ENCODE data around the gene CAND2. TPM values are rescaled to one million over a fixed set of nuclear protein-coding genes. Genes with fewer than 3 reads are reported as not detected.

CAND2 gene
- total and polyA plus RNA-seq, 10 of the 15 experiments (the other 5 are each of a cell fraction or from before 2014, with no cell fraction given) = 0.03 to 1.9 (median 0.52) TPM

- ChIA-PET SMC1A (ENCODE audit: uncharacterized antibody, unreplicated experiment) (interaction anchor here (1.0 kb wide), 1 partner anchor 58 kb away, joined by 3 read pairs; no protein-coding TSS in a partner anchor), RAD21 (ENCODE audit: unreplicated experiment) (no interaction called here), POLR2A (interaction anchor here (0.6 to 0.7 kb wide), 2 partner anchors 9 to 24 kb away, joined by 3 read pairs; no protein-coding TSS in a partner anchor), CTCF (interaction anchor here (0.6 to 2.0 kb wide), 4 partner anchors 8 to 1192 kb away, joined by 3 to 10 read pairs (median 3); partner anchors contain the start of gene RPL32)
- Histone ChIP-seq H3K4me3 (no peak overlapping the region), H3K27me3 (replicated peaks in 1 of 2; ENCODE audit: control insufficient read depth in 2 of 2, insufficient read depth in 2 of 2, low read length in 1 of 2) (no peaks in the 10 kb centered on the region), H4K20me1 (ENCODE audit: control insufficient read depth, insufficient read depth) (peaks cover 8% of the 10 kb centered on the region), H3K27ac (ENCODE audit: control insufficient read depth, insufficient read depth) (no peak overlapping the region), H3K79me2 (ENCODE audit: control insufficient read depth, insufficient read depth, low read length) (peaks cover 22% of the 10 kb centered on the region), H3K9ac (ENCODE audit: control insufficient read depth, insufficient read depth, low read length) (no peak overlapping the region), H3K4me2 (ENCODE audit: control insufficient read depth, insufficient read depth) (no peak overlapping the region), H3K9me3 (replicated peaks; ENCODE audit: control insufficient read depth, insufficient read depth, low read length) (no peaks in the 10 kb centered on the region), H3K36me3 (ENCODE audit: control insufficient read depth in 2 of 2, insufficient read depth in 2 of 2, low read length in 1 of 2) (peaks cover 46 to 57% of the 10 kb centered on the region in 2 experiments), H3K4me1 (ENCODE audit: control insufficient read depth, insufficient read depth, low read length) (no peaks in the 10 kb centered on the region), H2AFZ (ENCODE audit: control insufficient read depth, low read depth, low read length) (no peak overlapping the region)
- intact Hi-C loops (cut with micrococcal nuclease; ENCODE audit: unreplicated experiment) (no loop called here), in situ Hi-C loops (cut with MboI) (no loop called here)
- DNase-seq (ENCODE audit: low read depth, low spot score) = no peak
- BruUV-seq (replicated peaks) = no TSS peak
- TF ChIP-seq POLR2A (IDR thresholded peaks at IDR 0.05; ENCODE audit: low read depth, low read length) (peak; percentile 68), MEF2B (IDR thresholded peaks at IDR 0.05; ENCODE audit: partially characterized antibody, poor library complexity, severe bottlenecking) (no peak), YY1 (IDR thresholded peaks at IDR 0.05; ENCODE audit: low read depth, low read length) (0 out of 2 replicates have a peak, but pooled peaks have one; percentile 8), POLR2AphosphoS5 (IDR thresholded peaks at IDR 0.05; ENCODE audit: low read length) (peak; percentile 58; the same call in 1 of the 2 replicates)
- 65% methylated on average over 13 of the region's 13 CpGs for WGBS (ENCODE audit: insufficient coverage, insufficient replicate concordance, low lambda C conversion rate, missing lambda C conversion rate)
- no peak; the same call in 2 of the 3 replicates for ATAC-seq
- no peak for FAIRE-seq
These were observed 37.0 kb downstream of the CAND2 start for GRCh38 chr3:12833222-12834161.

DNA sequence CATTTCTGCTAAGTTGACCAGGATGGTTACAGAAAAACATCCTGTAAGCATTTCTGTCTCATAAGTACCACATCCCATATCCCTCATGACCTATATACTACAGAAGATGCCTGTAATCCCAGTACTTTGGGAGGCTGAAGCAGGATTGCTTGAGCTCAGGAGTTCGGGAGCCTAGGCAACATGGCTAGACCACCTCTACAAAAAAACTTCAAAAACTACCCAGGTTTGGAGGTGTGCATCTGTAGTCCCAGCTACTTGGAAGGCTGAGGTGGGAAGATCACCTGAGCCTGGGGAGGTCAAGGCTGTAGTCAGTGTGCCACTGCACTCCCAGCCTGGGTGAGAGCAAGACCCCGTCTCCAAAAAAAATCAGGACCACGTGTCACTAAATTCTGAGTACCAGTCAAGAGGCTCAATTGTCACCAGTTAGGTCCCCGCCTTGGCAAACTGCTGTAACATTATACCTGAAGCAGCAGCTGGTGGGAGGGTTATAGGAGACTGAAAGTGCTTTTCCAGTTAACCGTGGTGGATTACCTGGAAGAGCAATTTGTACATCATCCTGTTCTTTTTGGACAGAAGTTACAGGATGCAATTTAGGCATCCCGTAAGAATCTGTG lies 38.7 kb downstream of the CAND2 start:
- no peak overlapping the region for H2AFZ ChIP-seq (ENCODE audit: control insufficient read depth, low read depth, low read length)
- H3K4me1 ChIP-seq (ENCODE audit: control insufficient read depth, insufficient read depth, low read length) = peaks cover 8% of the 10 kb centered on the region; the same call in 1 of the 2 replicates
- DNase-seq (ENCODE audit: low read depth, low spot score) (no peak), ATAC-seq (no peak), FAIRE-seq (no peak)
- H3K36me3 ChIP-seq (ENCODE audit: control insufficient read depth in 2 of 2, insufficient read depth in 2 of 2, low read length in 1 of 2) = peaks cover 50 to 70% of the 10 kb centered on the region in 2 experiments
- BruUV-seq (replicated peaks) = no TSS peak
- no peaks in the 10 kb centered on the region for H3K27me3 ChIP-seq (replicated peaks in 1 of 2; ENCODE audit: control insufficient read depth in 2 of 2, insufficient read depth in 2 of 2, low read length in 1 of 2)
- H3K9me3 ChIP-seq (replicated peaks; ENCODE audit: control insufficient read depth, insufficient read depth, low read length) = no peaks in the 10 kb centered on the region
- peaks cover 16% of the 10 kb centered on the region for H4K20me1 ChIP-seq (ENCODE audit: control insufficient read depth, insufficient read depth)
- no peak overlapping the region for H3K9ac ChIP-seq (ENCODE audit: control insufficient read depth, insufficient read depth, low read length)
- intact Hi-C loops (cut with micrococcal nuclease; ENCODE audit: unreplicated experiment) = no loop called here
- in situ Hi-C loops (cut with MboI) = no loop called here
- CTCF ChIA-PET = no interaction called here
- WGBS (ENCODE audit: insufficient coverage, insufficient replicate concordance, low lambda C conversion rate, missing lambda C conversion rate) = 98% methylated on average over 6 of the region's 6 CpGs
- peaks cover 39% of the 10 kb centered on the region for H3K79me2 ChIP-seq (ENCODE audit: control insufficient read depth, insufficient read depth, low read length)
- H3K4me3 ChIP-seq = no peak overlapping the region
- no peak overlapping the region for H3K27ac ChIP-seq (ENCODE audit: control insufficient read depth, insufficient read depth)
- TF ChIP-seq, protein P1, sequence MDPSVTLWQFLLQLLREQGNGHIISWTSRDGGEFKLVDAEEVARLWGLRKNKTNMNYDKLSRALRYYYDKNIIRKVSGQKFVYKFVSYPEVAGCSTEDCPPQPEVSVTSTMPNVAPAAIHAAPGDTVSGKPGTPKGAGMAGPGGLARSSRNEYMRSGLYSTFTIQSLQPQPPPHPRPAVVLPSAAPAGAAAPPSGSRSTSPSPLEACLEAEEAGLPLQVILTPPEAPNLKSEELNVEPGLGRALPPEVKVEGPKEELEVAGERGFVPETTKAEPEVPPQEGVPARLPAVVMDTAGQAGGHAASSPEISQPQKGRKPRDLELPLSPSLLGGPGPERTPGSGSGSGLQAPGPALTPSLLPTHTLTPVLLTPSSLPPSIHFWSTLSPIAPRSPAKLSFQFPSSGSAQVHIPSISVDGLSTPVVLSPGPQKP (IDR thresholded peaks at IDR 0.05; ENCODE audit: low read depth, low read length) = no peak
- TF ChIP-seq POLR2AphosphoS5 (IDR thresholded peaks at IDR 0.05; ENCODE audit: low read length) = peak; percentile 61; the same call in 1 of the 2 replicates
- POLR2A ChIA-PET = interaction anchor here (1.2 kb wide), 1 partner anchor 9 kb away, joined by 3 read pairs; no protein-coding TSS in a partner anchor
- no peak overlapping the region for H3K4me2 ChIP-seq (ENCODE audit: control insufficient read depth, insufficient read depth)
- RAD21 ChIA-PET (ENCODE audit: unreplicated experiment) = no interaction called here
- SMC1A ChIA-PET (ENCODE audit: uncharacterized antibody, unreplicated experiment) = interaction anchor here (1.4 kb wide), 1 partner anchor 9 kb away, joined by 4 read pairs; no protein-coding TSS in a partner anchor

Measured in GM12878 (cell line).